Measurements from ENCODE around the gene SFTPA2.
"Not testable (repeated sequence)": the region's sequence is repeated elsewhere in the genome, so short reads cannot be mapped to it uniquely, and the experiment has no call there.

DNA sequence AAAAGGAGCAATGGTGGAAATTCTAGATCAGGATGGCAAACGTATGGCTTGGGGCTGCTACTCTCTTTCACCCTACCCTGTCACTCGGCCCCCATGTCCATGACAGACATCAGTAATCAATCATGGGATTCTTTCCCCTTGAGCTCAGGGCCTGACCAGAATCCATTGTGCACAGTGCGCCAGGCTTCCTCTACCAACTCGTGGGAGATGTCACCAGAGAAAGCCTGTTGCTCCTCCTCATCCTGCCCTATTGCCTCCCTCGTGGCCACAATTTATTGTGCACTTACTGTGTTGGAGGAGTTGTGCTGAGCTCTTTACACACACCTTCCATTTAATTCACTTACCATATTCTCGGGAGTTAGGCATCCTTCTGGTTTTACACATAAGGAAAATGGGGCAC lies 21.9 kb downstream of the SFTPA2 start:
- TF ChIP-seq POLR2A (IDR thresholded peaks at IDR 0.05): not testable (repeated sequence)
- TF ChIP-seq, protein P1, sequence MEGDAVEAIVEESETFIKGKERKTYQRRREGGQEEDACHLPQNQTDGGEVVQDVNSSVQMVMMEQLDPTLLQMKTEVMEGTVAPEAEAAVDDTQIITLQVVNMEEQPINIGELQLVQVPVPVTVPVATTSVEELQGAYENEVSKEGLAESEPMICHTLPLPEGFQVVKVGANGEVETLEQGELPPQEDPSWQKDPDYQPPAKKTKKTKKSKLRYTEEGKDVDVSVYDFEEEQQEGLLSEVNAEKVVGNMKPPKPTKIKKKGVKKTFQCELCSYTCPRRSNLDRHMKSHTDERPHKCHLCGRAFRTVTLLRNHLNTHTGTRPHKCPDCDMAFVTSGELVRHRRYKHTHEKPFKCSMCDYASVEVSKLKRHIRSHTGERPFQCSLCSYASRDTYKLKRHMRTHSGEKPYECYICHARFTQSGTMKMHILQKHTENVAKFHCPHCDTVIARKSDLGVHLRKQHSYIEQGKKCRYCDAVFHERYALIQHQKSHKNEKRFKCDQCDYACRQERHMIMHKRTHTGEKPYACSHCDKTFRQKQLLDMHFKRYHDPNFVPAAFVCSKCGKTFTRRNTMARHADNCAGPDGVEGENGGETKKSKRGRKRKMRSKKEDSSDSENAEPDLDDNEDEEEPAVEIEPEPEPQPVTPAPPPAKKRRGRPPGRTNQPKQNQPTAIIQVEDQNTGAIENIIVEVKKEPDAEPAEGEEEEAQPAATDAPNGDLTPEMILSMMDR (IDR thresholded peaks at IDR 0.05): not testable (repeated sequence)

Measured in sigmoid colon (tissue), 3 donors.